SK-N-SH (cell line): ENCODE measurements around the gene TENT4A. TPM values are rescaled to one million over a fixed set of nuclear protein-coding genes. Genes with fewer than 3 reads are reported as not detected.

Experiments used
- CTCF ChIA-PET: fragments of 300-600, 350-600 bp; formaldehyde crosslinking; extraction: SDS; loops from one replicate; lab custom pipeline; 2021; lab: Yijun Ruan, JAX
- POLR2A ChIA-PET: fragments of 350-600 bp; sonication (Branson Sonifier 250); formaldehyde crosslinking; extraction: SDS; loops from one replicate; lab custom pipeline; 2020; ENCODE audit warnings: antibody characterized with exemption, inconsistent platforms; lab: Yijun Ruan, JAX
- DNase-seq: peaks from one replicate; pipeline ENCODE4 v3.0.0; 2012
- H2AFZ ChIP-seq: fragments of 200-600 bp; sonication (generic); 2 replicates; pipeline ENCODE4 v1.8.1; 2016; ENCODE audit warnings: antibody characterized with exemption, mild to moderate bottlenecking, low read depth
- H3F3A ChIP-seq: fragments of 200-600 bp; sonication (generic); replicated peaks from 2 replicates; pipeline ENCODE3; 2016; ENCODE audit warnings: antibody characterized with exemption, mild to moderate bottlenecking; ENCODE audit not compliant: insufficient read depth
- H3K27ac ChIP-seq, 2 experiments: fragments of 200-500 bp in 1 of 2; fragments of 200-600 bp in 1 of 2; sonication (Bioruptor generic) in 1 of 2; sonication (generic), shearing (Covaris generic) in 1 of 2; 2 replicates each; pipeline versions ENCODE4 v1.5.1 to v1.6.1; 2014 to 2016; ENCODE audit warnings: low read depth in 2 of 2, inconsistent platforms in 1 of 2, low read length in 1 of 2, mild to moderate bottlenecking in 1 of 2, mixed read lengths in 1 of 2
- H3K27me3 ChIP-seq: fragments of 200-600 bp; sonication (generic), shearing (Covaris generic); 2 replicates; pipeline ENCODE4 v1.6.1; 2016; ENCODE audit warnings: mixed run types; ENCODE audit not compliant: insufficient read depth
- H3K36me3 ChIP-seq, 2 experiments: fragments of 200-500 bp in 1 of 2; fragments of 200-600 bp in 1 of 2; sonication (Bioruptor generic) in 1 of 2; sonication (generic) in 1 of 2; replicated peaks in 1 of 2; 2 replicates each; pipeline versions ENCODE3 to v1.5.1; 2014 to 2016; ENCODE audit warnings: low read length in 1 of 2, mild to moderate bottlenecking in 1 of 2; ENCODE audit not compliant: insufficient read depth in 2 of 2, control insufficient read depth in 1 of 2
- H3K4me1 ChIP-seq, 2 experiments: fragments of 200-500 bp in 1 of 2; fragments of 200-600 bp in 1 of 2; sonication (Bioruptor generic) in 1 of 2; sonication (generic), shearing (Covaris generic) in 1 of 2; 2 replicates each; pipeline versions ENCODE4 v1.5.1 to v1.6.1; 2014 to 2016; ENCODE audit warnings: low read depth in 1 of 2, low read length in 1 of 2, mixed run types in 1 of 2; ENCODE audit not compliant: insufficient read depth in 2 of 2, control insufficient read depth in 1 of 2
- H3K4me2 ChIP-seq: fragments of 200-600 bp; sonication (generic), shearing (Covaris generic); 2 replicates; pipeline ENCODE4 v1.6.1; 2017; ENCODE audit warnings: mixed run types
- H3K4me3 ChIP-seq, 2 experiments: fragments of 200-500 bp in 1 of 2; fragments of 200-600 bp in 1 of 2; sonication (Bioruptor generic) in 1 of 2; sonication (generic), shearing (Covaris generic) in 1 of 2; 2 replicates each; pipeline versions ENCODE4 v1.5.1 to v1.8.1; 2014 to 2016; ENCODE audit warnings: low read depth in 2 of 2, inconsistent platforms in 1 of 2, low read length in 1 of 2, mild to moderate bottlenecking in 1 of 2, mixed read lengths in 1 of 2, moderate library complexity in 1 of 2
- H3K79me2 ChIP-seq: fragments of 200-600 bp; sonication (generic); 2 replicates; pipeline ENCODE4 v1.8.1; 2017; ENCODE audit warnings: mild to moderate bottlenecking; ENCODE audit not compliant: insufficient read depth
- H3K9ac ChIP-seq: fragments of 200-600 bp; sonication (generic); 2 replicates; pipeline ENCODE4 v1.6.1; 2017; ENCODE audit warnings: mixed run types
- H3K9me2 ChIP-seq: fragments of 200-600 bp; sonication (generic); 2 replicates; pipeline ENCODE4 v1.6.1; 2017; ENCODE audit warnings: mixed run types
- H3K9me3 ChIP-seq: fragments of 200-600 bp; sonication (generic); 2 replicates; pipeline ENCODE4 v1.6.1; 2017; ENCODE audit warnings: mixed run types, mild to moderate bottlenecking, moderate library complexity
- H4K20me1 ChIP-seq: fragments of 200-600 bp; sonication (generic); 2 replicates; pipeline ENCODE4 v1.6.1; 2017; ENCODE audit warnings: mild to moderate bottlenecking, mixed run types; ENCODE audit not compliant: insufficient read depth
- CHD2 ChIP-seq: fragments of 150-350 bp; IDR thresholded peaks from 2 replicates; pipeline ENCODE4 v1.6.1; 2018; ENCODE audit warnings: low read length; ENCODE audit not compliant: partially characterized antibody
- EZH2phosphoT487 ChIP-seq: fragments of 200-600 bp; sonication (generic); IDR thresholded peaks from 2 replicates; pipeline ENCODE4 v1.6.1; 2017; ENCODE audit warnings: low read depth, mixed run types, mild to moderate bottlenecking, antibody characterized with exemption, moderate library complexity, borderline replicate concordance
- FOSL2 ChIP-seq: IDR thresholded peaks from 2 replicates; pipeline ENCODE4 v1.4.0; 2012; ENCODE audit warnings: low read depth, mild to moderate bottlenecking, moderate library complexity, borderline replicate concordance
- FOXM1 ChIP-seq: IDR thresholded peaks from 2 replicates; pipeline ENCODE4 v1.4.0; 2012; ENCODE audit warnings: low read depth, mild to moderate bottlenecking
- GATA2 ChIP-seq: sonication (generic); formaldehyde crosslinking; IDR thresholded peaks from 2 replicates; pipeline ENCODE4 v1.5.0; 2020; ENCODE audit warnings: mild to moderate bottlenecking, missing genetic modification reagents
- JUND ChIP-seq: IDR thresholded peaks from 2 replicates; pipeline ENCODE4 v1.4.0; 2012
- MXI1 ChIP-seq: IDR thresholded peaks from 2 replicates; pipeline ENCODE4 v1.6.1; 2012; ENCODE audit warnings: mild to moderate bottlenecking, low read depth, low read length, improper control_type of control experiment
- NFIC ChIP-seq: IDR thresholded peaks from 2 replicates; pipeline ENCODE4 v1.4.0; 2012; ENCODE audit warnings: borderline replicate concordance
- RAD21 ChIP-seq: IDR thresholded peaks from 2 replicates; pipeline ENCODE4 v1.6.1; 2012; ENCODE audit warnings: mild to moderate bottlenecking, low read length
- RCOR1 ChIP-seq: fragments of 150-350 bp; IDR thresholded peaks from 2 replicates; pipeline ENCODE4 v1.6.1; 2017; ENCODE audit warnings: antibody characterized with exemption, low read length
- RXRA ChIP-seq: IDR thresholded peaks from 2 replicates; pipeline ENCODE4 v1.4.0; 2012; ENCODE audit warnings: low read depth, mild to moderate bottlenecking, borderline replicate concordance
- SIN3A ChIP-seq: IDR thresholded peaks from 2 replicates; pipeline ENCODE4 v1.6.1; 2012; ENCODE audit warnings: low read depth, mild to moderate bottlenecking, low read length, moderate library complexity, borderline replicate concordance
- SMC3 ChIP-seq: IDR thresholded peaks from 2 replicates; pipeline ENCODE4 v1.6.1; 2012; ENCODE audit warnings: low read depth, low read length, improper control_type of control experiment
- TAF1 ChIP-seq: IDR thresholded peaks from 2 replicates; pipeline ENCODE4 v1.6.1; 2012; ENCODE audit warnings: low read depth, mild to moderate bottlenecking, low read length, moderate library complexity, borderline replicate concordance
- TCF12 ChIP-seq: IDR thresholded peaks from 2 replicates; pipeline ENCODE4 v1.4.0; 2012
- TEAD4 ChIP-seq: IDR thresholded peaks from 2 replicates; pipeline ENCODE4 v1.4.0; 2012; ENCODE audit warnings: mild to moderate bottlenecking, borderline replicate concordance; ENCODE audit not compliant: insufficient read depth
- WGBS: methylation state at CpG from one replicate; pipeline ENCODE4 v1.1.6; 2017; ENCODE audit warnings: low lambda C conversion rate; 5-methylcytosine and 5-hydroxymethylcytosine counted together
- polyA plus RNA-seq, 3 experiments: library from polyadenylated mRNA; depleted of rRNA; stranded (reverse); fragments of >200 nt; gene quantifications; 2 replicates each; pipeline ENCODE4 v1.2.3, GENCODE V29; 2012
- TF ChIP-seq, protein P1 (sequence below): fragments of 150-350 bp; IDR thresholded peaks from 2 replicates; pipeline ENCODE4 v1.6.1; 2016; ENCODE audit warnings: mild to moderate bottlenecking, low read depth, low read length
- TF ChIP-seq, protein P2 (sequence below): fragments of 150-350 bp; IDR thresholded peaks from 2 replicates; pipeline ENCODE4 v1.6.1; 2017; ENCODE audit warnings: antibody characterized with exemption, low read length, low read depth, borderline replicate concordance
- TF ChIP-seq, protein P3 (sequence below): IDR thresholded peaks from 2 replicates; pipeline ENCODE4; 2012
- TF ChIP-seq, protein P4 (sequence below): IDR thresholded peaks from 2 replicates; pipeline ENCODE4 v1.4.0; 2012; ENCODE audit warnings: low read depth, borderline replicate concordance

Gene TENT4A
- polyA plus RNA-seq, 1 of the 3 experiments (the other 2 are of a cell fraction): 6.0 TPM

DNA sequence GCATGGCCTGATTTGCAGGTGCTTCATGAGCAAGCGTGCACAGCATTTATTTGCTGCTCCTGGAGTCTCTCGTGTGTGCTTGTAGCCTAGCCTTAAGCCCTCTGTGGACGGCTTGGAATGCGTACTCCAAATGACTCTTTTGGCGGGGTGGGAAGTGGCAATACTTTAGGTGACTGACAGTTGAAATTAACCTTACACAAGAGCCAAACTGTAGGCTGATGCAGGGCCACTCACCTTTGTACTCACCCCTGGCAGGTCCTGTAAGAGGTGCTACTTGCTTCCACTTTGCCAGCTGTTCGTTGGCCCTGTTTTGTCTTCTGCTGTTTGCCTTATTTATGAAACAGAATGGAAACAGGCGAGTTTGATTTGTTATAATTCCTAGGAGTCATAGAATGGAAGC lies 22.9 kb downstream of the TENT4A start:
- no peaks in the 10 kb centered on the region for H3K27me3 ChIP-seq
- H3F3A ChIP-seq: peaks cover 28% of the 10 kb centered on the region
- H3K36me3 ChIP-seq: peaks cover 15 to 42% of the 10 kb centered on the region in 2 experiments
- no peak overlapping the region for H3K4me3 ChIP-seq
- no peak overlapping the region for H3K9ac ChIP-seq
- no peak overlapping the region for H3K27ac ChIP-seq
- H3K9me2 ChIP-seq: no peaks in the 10 kb centered on the region
- no peak overlapping the region for H2AFZ ChIP-seq
- TF ChIP-seq NFIC: no peak
- TF ChIP-seq, protein P1, sequence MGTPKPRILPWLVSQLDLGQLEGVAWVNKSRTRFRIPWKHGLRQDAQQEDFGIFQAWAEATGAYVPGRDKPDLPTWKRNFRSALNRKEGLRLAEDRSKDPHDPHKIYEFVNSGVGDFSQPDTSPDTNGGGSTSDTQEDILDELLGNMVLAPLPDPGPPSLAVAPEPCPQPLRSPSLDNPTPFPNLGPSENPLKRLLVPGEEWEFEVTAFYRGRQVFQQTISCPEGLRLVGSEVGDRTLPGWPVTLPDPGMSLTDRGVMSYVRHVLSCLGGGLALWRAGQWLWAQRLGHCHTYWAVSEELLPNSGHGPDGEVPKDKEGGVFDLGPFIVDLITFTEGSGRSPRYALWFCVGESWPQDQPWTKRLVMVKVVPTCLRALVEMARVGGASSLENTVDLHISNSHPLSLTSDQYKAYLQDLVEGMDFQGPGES: no peak
- no peak for TF ChIP-seq MXI1
- no peak for TF ChIP-seq FOSL2
- TF ChIP-seq CHD2: no peak
- TF ChIP-seq TEAD4: no peak
- no peak for TF ChIP-seq RAD21
- no peak for TF ChIP-seq FOXM1
- no peak for TF ChIP-seq JUND
- TF ChIP-seq RCOR1: no peak
- ChIA-PET CTCF (interaction anchor here (3.5 kb wide), 1 partner anchor 10 kb away, joined by 30 read pairs; no protein-coding TSS in a partner anchor), POLR2A (no interaction called here)
- H3K4me1 ChIP-seq: peaks cover 29 to 31% of the 10 kb centered on the region in 2 experiments
- H3K4me2 ChIP-seq: no peak overlapping the region
- 94% methylated on average over 7 of the region's 7 CpGs for WGBS
- no peak for DNase-seq
- peaks cover 99% of the 10 kb centered on the region for H3K79me2 ChIP-seq
- H4K20me1 ChIP-seq: peaks cover 66% of the 10 kb centered on the region
- no peaks in the 10 kb centered on the region for H3K9me3 ChIP-seq

DNA sequence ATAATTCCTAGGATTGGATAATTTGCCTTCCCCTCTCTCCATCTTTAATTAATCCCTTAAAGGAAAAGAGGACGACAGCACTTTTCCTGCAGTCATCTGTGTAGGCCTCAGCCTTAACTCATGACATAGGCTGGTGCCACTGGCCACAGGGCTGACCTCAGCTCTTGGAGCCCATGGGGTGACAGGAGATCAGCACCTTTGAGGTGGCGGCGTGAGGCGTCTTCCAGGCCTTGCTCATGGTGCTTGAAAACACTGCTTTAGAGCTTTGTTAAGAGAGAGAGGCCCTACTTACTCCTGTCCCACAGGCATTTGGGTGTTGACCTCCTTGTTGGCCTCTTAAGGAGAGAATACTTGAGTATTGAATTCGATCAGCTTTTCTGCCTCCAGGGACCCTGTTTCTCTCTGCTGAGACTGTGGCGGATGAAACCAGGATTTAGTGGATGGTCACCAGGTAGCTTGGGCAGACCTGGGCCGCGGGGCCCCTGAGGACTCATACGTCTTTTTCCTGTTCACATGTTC lies 23.4 kb downstream of the TENT4A start:
- 98% methylated on average over 9 of the region's 9 CpGs for WGBS
- Histone ChIP-seq H3K4me3 (no peak overlapping the region), H4K20me1 (peaks cover 61% of the 10 kb centered on the region), H3K9me3 (no peaks in the 10 kb centered on the region), H3K9me2 (no peaks in the 10 kb centered on the region), H3K27ac (no peak overlapping the region), H3F3A (peaks cover 23% of the 10 kb centered on the region), H2AFZ (no peak overlapping the region), H3K9ac (no peak overlapping the region), H3K79me2 (peaks cover 99% of the 10 kb centered on the region), H3K36me3 (peaks cover 15 to 46% of the 10 kb centered on the region in 2 experiments), H3K4me1 (peaks cover 27 to 29% of the 10 kb centered on the region in 2 experiments), H3K27me3 (no peaks in the 10 kb centered on the region), H3K4me2 (no peak overlapping the region)
- ChIA-PET CTCF (interaction anchor here (3.5 kb wide), 1 partner anchor 10 kb away, joined by 30 read pairs; no protein-coding TSS in a partner anchor), POLR2A (no interaction called here)
- DNase-seq: no peak
- no peak for TF ChIP-seq TEAD4
- no peak for TF ChIP-seq GATA2 (CRISPR knock-in tag)
- TF ChIP-seq TAF1: no peak
- TF ChIP-seq SIN3A: no peak
- TF ChIP-seq EZH2phosphoT487: no peak
- no peak for TF ChIP-seq TCF12
- no peak for TF ChIP-seq RXRA
- no peak for TF ChIP-seq SMC3
- no peak for TF ChIP-seq FOXM1
- TF ChIP-seq, protein P2, sequence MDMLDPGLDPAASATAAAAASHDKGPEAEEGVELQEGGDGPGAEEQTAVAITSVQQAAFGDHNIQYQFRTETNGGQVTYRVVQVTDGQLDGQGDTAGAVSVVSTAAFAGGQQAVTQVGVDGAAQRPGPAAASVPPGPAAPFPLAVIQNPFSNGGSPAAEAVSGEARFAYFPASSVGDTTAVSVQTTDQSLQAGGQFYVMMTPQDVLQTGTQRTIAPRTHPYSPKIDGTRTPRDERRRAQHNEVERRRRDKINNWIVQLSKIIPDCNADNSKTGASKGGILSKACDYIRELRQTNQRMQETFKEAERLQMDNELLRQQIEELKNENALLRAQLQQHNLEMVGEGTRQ: no peak
- TF ChIP-seq RAD21: no peak
- TF ChIP-seq, protein P3, sequence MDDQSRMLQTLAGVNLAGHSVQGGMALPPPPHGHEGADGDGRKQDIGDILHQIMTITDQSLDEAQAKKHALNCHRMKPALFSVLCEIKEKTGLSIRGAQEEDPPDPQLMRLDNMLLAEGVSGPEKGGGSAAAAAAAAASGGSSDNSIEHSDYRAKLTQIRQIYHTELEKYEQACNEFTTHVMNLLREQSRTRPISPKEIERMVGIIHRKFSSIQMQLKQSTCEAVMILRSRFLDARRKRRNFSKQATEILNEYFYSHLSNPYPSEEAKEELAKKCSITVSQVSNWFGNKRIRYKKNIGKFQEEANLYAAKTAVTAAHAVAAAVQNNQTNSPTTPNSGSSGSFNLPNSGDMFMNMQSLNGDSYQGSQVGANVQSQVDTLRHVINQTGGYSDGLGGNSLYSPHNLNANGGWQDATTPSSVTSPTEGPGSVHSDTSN: no peak
- TF ChIP-seq, protein P4, sequence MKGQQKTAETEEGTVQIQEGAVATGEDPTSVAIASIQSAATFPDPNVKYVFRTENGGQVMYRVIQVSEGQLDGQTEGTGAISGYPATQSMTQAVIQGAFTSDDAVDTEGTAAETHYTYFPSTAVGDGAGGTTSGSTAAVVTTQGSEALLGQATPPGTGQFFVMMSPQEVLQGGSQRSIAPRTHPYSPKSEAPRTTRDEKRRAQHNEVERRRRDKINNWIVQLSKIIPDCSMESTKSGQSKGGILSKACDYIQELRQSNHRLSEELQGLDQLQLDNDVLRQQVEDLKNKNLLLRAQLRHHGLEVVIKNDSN: no peak
